PFSK-1 (cell line): ENCODE results near the gene NAALADL2.

Source experiments
- FOXP2 ChIP-seq: optimal IDR thresholded peaks from 2 replicates; pipeline ENCODE3; 2011; ENCODE audit warnings: borderline replicate concordance, control low read depth, inconsistent platforms; ENCODE audit not compliant: insufficient read depth; ENCODE audit errors: extremely low read length, extremely low read depth
- POLR2AphosphoS5 ChIP-seq: IDR thresholded peaks from 2 replicates; pipeline ENCODE4 v1.6.1; 2012; ENCODE audit warnings: low read depth, mild to moderate bottlenecking, control low read depth, low read length, moderate library complexity
- REST ChIP-seq, 2 experiments: IDR thresholded peaks; 2 replicates each; pipeline versions ENCODE4 v1.6.1 to v1.8.0; 2011 to 2012; ENCODE audit warnings: low read depth in 2 of 2, low read length in 2 of 2, control low read depth in 1 of 2, inconsistent platforms in 1 of 2, mild to moderate bottlenecking in 1 of 2, moderate library complexity in 1 of 2; ENCODE audit not compliant: insufficient read depth in 1 of 2
- SIN3A ChIP-seq: IDR thresholded peaks from 2 replicates; pipeline ENCODE4 v1.6.1; 2012; ENCODE audit warnings: mild to moderate bottlenecking, low read length, moderate library complexity, borderline replicate concordance; ENCODE audit not compliant: insufficient read depth
- TAF1 ChIP-seq: IDR thresholded peaks from 2 replicates; pipeline ENCODE4 v1.6.1; 2012; ENCODE audit warnings: low read length, control low read depth, borderline replicate concordance; ENCODE audit not compliant: insufficient read depth

The NAALADL2 gene

GRCh38 chr3:175573226-175573625 is 714.1 kb downstream of the NAALADL2 start:
- TF ChIP-seq FOXP2 (no peak), TAF1 (no peak), POLR2AphosphoS5 (no peak), SIN3A (no peak), REST (IDR thresholded peaks at IDR 0.05; ENCODE audit: insufficient read depth in 1 of 2, low read depth in 2 of 2, low read length in 2 of 2) (no peak)

GRCh38 chr3:175580318-175580717 is 721.2 kb downstream of the NAALADL2 start:
- TF ChIP-seq FOXP2 (no peak), TAF1 (no peak), SIN3A (no peak), REST (IDR thresholded peaks at IDR 0.05; ENCODE audit: insufficient read depth in 1 of 2, low read depth in 2 of 2, low read length in 2 of 2) (no peak), POLR2AphosphoS5 (no peak)

- TF ChIP-seq FOXP2 (no peak), REST (IDR thresholded peaks at IDR 0.05; ENCODE audit: insufficient read depth in 1 of 2, low read depth in 2 of 2, low read length in 2 of 2) (no peak), POLR2AphosphoS5 (no peak), SIN3A (no peak), TAF1 (no peak)
Observed at GRCh38 chr3:175585898-175586297, 726.8 kb downstream of the NAALADL2 start.

- no peak for TF ChIP-seq REST (IDR thresholded peaks at IDR 0.05; ENCODE audit: insufficient read depth in 1 of 2, low read depth in 2 of 2, low read length in 2 of 2)
- no peak for TF ChIP-seq TAF1
- TF ChIP-seq POLR2AphosphoS5, result no peak
- no peak for TF ChIP-seq FOXP2
- no peak for TF ChIP-seq SIN3A
Observed at GRCh38 chr3:175590745-175591144, 731.6 kb downstream of the NAALADL2 start.

- no peak for TF ChIP-seq POLR2AphosphoS5
- no peak for TF ChIP-seq REST (IDR thresholded peaks at IDR 0.05; ENCODE audit: insufficient read depth in 1 of 2, low read depth in 2 of 2, low read length in 2 of 2)
- no peak for TF ChIP-seq SIN3A
- no peak for TF ChIP-seq TAF1
- TF ChIP-seq FOXP2, result no peak
Observed at GRCh38 chr3:175591375-175591774, 732.2 kb downstream of the NAALADL2 start.
